NCI-H446 treated with DMSO at 0.1 percent for 48 hours (cell line): ENCODE results near the gene RERE.

Experiments used
- DNase-seq: peaks from one replicate; lab custom pipeline; 2025; lab: John Stamatoyannopoulos, UW

The RERE gene

DNA sequence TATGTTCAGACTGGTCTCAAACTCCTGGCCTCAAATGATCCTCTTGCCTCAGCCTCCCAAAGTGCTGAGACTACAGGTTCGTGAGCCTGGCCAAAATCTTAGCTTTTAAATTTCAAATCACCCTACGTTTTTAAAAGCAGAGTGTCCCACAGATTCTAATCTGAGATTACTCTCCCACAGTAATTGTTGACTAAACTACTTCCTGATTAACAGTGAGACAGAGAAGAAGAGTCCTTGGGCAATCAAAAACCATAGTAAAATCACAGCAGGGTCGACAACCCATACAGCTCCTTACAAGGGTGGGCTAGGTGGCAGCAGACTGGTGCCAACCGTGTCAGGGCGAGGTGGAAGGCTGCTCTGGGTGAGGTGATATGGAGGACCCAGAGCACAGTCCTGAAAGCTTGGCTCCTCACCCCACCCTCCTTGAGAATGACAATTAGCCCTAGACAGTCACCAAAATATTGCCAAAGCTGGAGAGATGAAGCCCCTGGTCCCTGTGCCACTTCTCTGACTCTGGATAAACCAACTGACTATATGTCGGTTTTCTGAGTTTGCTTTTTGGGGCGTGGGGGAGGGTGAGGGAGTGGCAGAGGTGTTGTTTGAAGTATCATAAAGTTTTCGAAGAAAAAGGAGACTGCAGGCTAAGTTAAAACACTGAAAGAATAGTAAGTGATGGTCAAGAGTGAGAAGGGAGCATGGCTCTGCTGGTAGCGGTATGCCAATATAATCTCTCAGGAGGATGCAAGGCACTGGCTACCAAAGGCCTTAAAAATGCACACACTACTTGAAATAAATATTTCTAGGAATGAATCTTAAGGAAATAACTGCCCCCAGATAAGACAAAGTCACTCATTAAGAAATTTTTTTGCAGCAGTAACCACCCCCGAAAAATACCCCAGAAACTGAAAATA is 412.7 kb downstream of the RERE start:
- no peak for DNase-seq

DNA sequence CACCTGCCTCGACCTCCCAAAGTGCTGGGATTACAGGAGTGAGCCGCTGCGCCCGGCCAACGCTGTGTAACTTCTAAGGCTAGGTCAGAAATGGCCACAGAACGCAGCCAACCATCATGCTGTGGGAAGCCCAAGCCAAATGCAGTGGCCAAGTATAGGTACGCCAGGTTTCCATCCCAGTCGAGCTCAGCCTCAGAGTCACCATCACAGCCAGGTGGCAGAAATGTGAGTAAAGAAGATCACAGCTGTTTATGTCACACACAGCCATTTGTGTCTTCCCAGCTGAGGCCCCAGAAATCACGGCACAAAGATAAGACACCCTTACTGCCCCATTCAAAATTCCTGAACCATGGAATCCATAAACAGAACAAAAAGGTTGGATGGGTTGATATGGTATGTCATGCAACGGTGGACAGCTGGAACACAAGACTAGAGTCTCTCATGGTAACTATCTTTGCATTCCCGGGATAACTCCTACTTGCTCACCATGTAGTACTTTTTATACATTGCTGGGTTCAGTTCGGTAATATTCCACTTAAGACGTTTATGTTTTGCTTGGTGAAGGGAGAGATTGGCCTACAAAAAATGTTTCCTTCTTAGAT is 415.2 kb downstream of the RERE start:
- no peak for DNase-seq

DNA sequence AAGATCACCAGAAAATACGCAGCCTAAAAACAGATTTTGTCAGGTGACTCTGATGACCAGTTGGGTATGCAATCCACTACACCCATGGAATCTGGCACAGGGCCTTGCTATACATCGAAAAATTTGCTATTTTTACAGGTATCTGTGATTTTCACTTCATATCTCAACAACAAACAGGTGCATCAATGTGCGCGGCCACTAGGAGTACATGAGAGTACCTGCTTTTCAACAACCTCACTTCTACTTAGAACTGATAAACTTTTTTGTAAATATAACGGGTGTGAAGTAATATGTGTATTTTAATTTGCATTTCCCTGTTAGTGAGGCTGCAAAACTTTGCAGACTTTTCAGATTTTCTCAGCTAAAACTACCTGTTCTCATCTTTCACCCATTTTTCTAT is 418.8 kb downstream of the RERE start:
- DNase-seq: no peak

DNA sequence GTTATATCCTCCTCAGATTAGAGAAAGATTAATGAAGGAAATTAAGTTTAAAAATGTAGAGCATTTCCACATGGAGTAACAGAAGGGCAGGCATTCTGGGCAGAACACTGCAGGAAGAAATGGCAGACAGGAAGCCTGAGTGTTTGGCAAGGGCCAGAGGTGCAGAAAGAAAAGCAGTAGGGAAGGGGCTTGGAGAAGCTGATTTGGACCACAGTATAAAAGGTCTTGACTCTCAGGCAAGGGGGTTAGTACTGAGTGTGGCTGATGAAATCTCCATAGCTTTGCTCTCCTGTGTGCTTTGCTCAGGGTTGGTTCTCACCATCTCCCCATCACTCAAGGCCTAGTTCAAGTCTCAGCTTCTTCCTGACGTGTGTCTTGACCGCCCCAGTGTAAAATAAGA is 419.4 kb downstream of the RERE start:
- DNase-seq: no peak

DNA sequence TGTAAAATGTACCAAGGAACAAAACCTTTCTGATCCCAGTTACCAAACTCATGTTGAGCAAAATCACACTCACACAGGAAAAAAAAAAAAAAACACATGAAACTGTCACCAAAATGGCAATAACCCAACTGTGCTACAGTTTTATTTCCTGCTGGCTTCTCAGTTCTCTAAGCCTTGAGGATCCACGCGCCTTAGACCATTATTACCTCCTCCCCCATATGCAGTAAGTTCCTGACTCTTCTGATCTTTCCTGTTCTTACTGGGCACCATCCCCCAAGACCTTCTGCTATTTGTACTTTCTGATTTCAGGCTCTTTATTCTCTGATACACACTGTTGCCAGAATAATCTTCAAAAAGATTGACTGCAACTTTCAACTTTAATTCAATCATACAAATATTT is 419.9 kb downstream of the RERE start:
- no peak for DNase-seq

DNA sequence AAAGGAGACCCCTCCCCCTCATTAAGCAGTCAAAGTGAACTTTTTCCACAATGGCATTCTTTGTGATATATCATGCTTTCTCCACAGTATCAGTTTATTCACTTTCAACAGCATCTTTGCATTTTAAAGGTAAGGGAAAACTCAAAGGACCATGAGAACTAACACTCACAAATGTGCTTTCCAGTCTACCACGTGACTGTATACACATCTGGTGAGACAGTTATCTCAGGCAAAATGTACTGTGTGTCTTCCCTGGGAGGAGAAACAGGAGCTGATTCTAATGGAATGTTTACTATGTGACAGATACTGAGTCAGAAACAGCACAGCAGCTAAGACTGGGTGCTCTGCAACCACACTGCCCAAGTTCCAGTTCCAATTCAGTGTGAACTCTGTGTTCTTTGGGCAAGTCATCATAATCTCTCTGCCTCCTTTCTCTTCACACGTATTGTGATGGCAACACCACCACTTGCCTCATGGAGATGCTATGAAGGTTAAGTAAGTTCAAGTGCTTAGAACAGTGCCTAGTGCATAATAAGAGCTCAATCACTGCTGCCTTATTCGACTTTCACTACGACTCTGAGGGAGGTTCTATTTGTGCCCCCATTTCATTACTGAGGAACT is 420.5 kb downstream of the RERE start:
- no peak for DNase-seq

DNA sequence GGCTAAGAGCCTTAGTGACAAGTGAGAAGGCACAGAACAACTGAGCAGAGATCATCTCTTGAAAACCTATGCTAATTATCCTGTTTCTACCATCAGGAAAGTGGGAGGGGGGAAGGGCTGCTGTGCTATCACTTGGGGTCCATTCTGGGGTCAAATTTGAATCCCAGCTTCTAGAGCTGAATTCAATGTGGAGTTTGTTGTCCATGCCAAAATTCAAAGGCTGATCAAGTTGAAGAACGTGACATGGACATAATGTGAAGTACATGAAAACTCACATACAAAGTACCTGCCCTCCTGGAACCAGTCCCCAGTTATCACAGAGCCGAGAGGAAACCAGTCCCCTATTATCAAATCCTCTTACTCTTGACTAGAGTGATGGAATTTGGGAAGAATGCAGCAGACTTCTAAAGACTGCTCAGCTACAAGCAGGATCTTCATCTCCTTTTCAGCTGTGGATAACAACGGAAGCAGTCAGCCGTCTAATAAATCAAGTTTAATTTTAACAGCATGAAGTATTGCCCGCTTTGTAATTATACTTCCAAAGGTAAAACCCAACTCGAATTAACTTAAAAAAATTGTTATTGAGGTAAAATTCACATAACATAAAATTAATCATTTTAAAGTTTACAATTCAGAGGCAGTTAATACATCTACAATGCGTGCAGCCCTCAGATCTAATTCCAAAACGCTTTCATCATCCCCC is 421.2 kb downstream of the RERE start:
- DNase-seq: no peak

DNA sequence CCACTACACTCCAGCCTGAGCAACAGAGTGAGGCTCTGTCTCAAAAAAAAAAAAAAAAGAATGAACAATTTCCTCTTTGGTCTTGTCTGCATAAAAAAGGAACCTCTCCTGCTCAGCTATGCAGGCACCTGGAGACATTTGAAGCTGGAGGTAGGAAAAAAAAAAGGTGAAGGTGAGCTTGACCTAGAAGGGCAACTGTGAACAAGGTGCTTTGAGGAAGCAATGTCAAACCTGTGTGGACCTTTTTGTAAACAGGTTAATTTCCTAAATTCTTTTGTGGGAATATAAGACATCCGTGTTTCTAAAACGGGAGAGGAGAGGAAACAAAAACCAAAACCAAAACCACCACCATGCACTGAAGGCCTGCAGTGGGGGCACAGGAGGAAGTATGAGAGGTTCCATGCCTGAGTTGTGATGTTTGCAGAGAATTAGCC is 422.0 kb downstream of the RERE start:
- no peak for DNase-seq

DNA sequence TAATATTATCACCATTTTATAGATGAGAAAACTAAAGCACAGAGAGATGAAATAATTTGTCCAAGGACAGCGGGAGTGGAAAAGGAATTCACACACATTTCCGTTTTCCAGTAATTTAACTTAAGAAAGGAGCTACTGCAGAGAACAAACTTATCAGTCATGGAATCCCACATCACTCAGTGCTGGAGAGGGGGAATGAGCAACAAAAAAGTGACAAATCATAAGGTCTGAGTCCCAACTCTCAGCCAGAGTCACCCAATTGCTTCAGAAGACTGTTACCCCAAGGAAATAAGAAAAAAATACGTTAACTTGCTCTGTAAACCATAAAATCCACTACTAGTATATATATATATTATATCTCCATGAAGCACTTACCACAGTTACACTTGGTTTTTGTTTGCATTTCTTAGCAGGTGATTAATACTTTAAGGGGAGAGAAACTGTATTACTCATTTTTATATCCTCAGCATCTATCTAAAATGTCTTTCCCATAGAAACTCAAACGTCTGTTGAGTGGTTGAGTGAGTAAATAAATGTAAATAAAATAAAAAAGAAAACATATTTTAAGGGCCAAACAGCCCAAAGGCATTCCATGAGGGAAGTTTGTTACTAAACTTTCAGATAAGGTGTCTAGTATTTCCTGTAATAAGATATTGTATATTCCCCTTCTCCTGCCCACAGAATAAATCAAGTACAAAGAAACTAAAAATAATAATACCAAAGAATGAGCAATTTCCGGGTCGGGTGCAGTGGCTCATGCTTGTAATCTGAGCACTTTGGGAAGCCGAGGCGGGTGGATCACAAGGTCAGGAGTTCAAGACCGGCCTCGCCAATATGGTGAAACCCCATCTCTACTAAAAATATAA is 422.8 kb downstream of the RERE start:
- DNase-seq: no peak

DNA sequence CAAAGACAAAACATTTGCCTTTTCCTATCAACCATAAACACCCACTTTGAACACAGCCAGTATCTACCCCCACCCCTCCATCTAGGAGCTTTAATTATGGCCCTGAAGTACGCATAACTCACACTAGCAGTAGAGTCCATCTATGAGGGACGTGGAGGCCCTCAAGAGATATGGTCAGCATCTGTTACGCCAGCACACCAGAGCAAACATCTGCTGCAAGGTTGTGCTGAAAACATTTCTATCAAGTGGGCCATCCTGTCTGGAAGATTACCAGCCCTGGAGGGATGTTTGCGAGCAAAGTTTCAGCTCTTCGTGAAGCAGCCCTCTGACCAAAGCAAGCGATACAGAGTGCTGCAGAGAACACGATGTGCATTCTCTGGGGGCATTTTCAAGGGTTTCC is 424.9 kb downstream of the RERE start:
- no peak for DNase-seq

DNA sequence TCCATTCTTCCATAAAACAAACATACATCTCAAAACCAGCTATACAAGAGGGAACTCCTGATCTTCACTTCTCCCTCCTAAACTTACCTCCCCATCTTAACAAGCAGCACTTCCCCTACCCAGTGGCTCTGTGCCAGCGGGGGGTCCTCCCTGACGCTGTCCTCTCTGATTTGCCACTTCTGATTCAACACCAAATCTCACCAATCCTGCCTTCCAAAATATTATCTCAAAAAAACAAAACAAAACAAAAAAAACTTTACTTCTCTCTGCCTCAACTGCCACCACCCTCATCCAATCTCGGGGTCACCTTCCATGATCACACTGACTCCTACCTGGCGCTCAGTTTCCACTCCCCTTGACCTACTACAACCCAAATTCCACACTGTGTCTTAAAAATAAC is 426.7 kb downstream of the RERE start:
- DNase-seq: no peak

DNA sequence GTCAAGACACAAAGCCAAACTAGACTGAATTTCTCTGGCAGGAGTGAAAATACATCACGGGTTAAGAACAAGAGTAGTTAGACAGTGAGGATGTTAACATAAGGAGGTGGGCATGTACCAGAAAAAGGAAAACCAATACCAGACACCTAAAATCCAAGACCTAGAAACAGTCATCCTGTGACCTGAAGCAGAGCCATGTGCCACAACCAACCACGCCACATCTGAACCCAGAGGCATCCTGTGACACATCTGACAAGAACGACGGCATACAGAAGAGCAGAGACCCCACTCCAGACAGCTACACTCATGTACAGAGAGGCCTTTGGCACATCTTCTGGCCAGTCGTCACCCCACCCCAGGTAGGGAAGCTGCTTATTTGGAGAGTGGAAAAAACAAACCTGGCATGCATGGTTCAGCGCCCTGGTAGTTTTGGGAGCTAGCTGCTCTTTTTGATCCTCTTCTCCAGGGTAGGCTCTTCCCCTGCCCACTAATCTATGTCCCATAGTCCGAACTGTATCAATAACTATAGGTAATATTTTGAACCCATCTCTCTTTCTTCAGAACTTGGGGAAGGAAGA is 427.4 kb downstream of the RERE start:
- no peak for DNase-seq

DNA sequence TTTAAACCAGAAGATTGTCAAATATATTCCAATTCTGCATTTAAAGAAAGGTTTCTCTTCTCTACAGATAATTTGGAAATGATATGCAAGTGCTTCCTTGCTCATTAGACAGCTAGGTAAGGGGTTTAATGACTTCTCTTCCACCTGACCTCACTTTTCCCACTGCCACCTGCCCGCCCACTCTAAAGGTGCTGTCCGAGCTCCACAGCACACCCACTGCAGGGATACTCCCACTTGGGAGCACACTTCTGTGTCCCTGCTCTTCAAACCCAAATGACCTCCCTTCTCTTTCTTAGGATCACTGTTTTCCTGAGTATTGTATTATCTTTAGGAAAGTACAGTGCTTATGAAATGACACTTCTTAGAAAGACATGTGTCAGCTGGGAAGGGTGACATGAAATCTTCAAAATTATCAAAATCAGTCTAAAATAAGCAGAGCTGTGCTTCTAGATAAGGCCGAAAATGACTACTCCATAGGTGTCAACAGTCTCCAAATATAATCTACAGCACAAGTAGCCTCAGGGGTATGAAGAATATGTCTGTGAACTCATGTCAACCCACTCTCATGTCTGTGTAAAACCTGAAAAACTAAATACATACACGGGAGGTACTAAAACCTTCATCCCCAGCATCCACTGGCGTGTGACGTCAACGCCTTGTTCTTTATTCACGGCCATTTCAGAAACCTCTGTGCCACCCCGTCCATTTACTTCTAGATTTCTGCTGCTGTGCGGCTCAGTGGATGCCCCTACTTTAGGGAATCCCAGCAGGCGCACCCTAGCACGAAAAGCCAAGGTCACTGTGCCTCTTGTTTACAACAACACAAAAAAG is 428.5 kb downstream of the RERE start:
- DNase-seq: no peak

DNA sequence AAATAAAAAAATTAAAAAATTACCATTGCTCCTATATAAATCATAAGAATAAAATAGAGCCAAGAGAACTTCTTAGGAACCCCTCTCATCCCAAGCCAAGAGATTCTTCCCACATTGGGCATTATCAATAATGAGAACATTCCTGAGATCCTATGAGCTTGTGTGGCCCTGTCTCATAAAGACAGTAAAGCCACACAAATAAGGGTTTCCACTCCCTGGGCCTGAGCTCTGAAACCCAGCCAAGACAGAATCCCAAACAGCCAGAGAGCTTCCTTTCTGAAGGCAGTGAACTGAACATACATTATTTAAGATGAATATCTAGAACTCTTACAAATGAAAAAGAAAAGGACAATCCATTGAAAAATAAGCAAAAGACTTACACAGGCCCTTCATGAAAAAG is 431.2 kb downstream of the RERE start:
- DNase-seq: no peak

DNA sequence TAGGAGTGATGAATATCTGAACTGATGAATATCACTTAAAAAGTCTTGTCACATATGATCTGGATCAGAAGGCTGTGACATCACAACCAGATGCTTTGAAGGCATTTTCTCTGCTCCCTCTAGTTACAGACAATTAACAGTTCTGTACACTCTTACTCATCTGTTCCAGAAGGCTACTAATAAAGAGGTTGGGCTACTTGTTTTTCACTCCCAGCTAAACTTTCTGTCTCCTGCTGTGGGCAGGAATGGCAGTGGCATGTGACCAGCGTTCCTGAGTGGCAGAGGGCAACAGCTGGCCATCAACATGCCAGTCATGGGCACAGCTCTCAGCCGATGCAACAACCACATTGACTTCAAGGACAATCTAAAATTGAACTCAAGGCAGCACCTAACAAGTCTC is 432.9 kb downstream of the RERE start:
- no peak for DNase-seq

DNA sequence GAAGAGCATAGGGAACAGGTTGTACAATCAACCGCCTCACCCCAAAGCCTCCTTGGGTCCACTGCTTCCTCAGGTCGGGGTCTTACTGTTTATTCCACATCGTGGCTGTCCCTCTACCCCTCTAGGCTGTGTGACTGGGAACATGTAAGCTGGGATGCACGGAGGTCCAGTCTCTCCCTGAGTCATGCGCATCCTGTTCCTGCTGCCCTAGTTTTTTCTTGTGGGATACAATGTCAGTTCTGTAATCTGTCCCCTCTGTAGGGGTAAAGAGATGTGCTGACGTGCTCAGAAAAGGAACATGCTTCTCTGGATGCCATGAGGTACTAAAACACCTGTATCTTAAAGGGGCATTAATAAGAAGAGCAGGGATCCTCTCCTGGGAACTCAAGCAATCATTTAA is 433.4 kb downstream of the RERE start:
- no peak for DNase-seq

DNA sequence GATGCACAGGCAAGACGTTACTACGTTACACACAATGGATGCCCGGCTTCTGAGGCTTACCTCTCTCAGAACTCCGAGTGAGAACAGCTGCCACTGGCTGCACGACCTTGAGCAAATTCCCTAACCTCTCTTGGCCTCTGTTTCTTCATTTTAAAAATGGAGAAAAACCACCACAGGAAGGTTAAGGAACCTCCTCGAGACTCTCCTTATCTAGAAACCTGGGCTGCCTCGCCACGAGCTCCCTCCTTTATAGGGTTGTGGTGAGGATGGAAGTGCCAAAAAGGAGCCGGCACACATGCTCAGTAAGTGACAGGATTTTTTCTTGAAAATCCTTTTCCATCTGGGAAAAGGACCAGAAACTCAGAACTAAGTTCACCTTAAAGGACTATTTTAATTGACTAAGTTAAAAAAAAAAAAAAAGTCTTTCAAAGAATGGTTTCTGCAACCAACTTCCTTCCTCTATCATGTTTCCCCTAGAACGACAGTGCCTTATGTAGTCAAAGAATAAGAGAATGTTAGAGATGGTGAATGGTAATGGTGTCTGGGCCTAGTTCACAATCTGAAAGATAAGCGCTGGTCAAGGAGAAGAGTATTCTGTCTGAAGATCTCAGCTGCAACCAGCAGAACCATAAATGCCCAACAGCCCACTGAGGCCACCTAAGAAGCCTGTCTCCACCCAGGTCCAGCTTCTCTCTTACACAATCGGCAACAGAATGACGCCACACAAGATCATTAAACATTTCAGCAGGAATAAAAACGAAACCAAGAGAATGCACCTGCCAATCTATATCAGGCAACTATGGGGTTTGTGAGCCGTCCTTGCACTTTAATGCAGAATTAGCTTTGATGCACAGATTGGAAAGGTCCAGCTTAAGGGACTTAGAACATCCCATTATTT is 434.6 kb downstream of the RERE start:
- DNase-seq: no peak

DNA sequence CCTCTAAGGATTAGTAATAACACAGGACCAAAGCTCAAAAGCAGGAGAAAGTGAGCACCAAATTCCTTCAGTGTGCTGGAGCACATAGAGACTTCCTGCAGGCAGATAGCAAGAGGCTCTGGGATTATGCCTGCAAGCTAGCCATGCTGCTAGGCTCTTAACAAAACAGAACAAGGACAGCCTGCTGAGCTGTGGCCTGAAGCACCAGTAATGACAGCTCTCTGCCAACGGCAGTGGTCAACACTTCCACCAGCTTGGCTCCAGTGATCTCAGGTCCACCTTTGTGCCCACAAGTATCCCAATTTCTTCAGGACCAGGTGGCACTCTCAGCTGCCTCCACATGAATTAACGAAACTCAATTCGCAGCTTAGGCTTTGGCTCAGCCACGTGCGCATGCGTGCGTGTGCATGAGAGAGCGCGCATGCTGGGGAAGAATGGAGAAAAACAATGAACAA is 435.4 kb downstream of the RERE start:
- no peak for DNase-seq

DNA sequence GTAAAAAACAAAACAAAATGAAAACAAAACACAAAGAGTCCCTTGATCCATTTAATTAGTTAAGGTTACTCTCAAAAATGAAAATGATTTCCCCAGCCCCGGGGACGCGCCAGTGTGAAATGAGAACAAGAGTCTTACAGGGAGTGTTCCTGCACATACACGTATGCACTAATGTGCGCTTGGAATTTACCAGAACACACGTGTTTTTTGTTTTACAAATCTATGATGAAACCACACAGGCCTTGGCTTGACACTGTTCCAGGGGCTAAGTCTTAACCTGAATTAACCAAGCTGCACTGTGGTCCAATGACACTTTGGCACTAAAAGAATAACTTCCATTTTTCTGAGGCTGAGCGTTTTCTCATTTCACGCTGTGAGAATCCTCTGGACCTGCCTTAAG is 435.8 kb downstream of the RERE start:
- DNase-seq: no peak
